GM18873 (cell line): ENCODE results near the gene ILRUN.
"Not testable (repeated sequence)": the region's sequence is repeated elsewhere in the genome, so short reads cannot be mapped to it uniquely, and the experiment has no call there.

Experiments
- ATAC-seq: cut with Tn5 transposase; IDR thresholded peaks from one replicate; pipeline ENCODE4 v1.9.1; 2021; ENCODE audit warnings: mild to moderate bottlenecking, moderate library complexity, moderate number of reproducible peaks; ENCODE audit not compliant: unreplicated experiment, low FRiP score

The ILRUN gene

GRCh38 chr6:34696739-34697543 is at the start of gene ILRUN:
Gene ILRUN, minus strand, starts transcription at chr6:34696767. Its CDS starts 164 bp downstream, at chr6:34696603.
- ATAC-seq, result peak; percentile 56

GRCh38 chr6:34745277-34746103 is 48.9 kb upstream of the ILRUN start:
- no peak for ATAC-seq

- ATAC-seq, result not testable (repeated sequence)
Measured at GRCh38 chr6:34744294-34744647, 47.7 kb upstream of the ILRUN start.

- no peak for ATAC-seq
Measured at GRCh38 chr6:34743625-34744293, 47.2 kb upstream of the ILRUN start.

- no peak for ATAC-seq
Measured at GRCh38 chr6:34742094-34742493, 45.5 kb upstream of the ILRUN start.

- no peak for ATAC-seq
Measured at GRCh38 chr6:34736823-34737222, 40.3 kb upstream of the ILRUN start.

GRCh38 chr6:34731393-34732060 is 35.0 kb upstream of the ILRUN start:
- ATAC-seq, result no peak

- no peak for ATAC-seq
Measured at GRCh38 chr6:34729631-34730470, 33.3 kb upstream of the ILRUN start.

GRCh38 chr6:34726055-34726454 is 29.5 kb upstream of the ILRUN start:
- ATAC-seq, result no peak

GRCh38 chr6:34723203-34723602 is 26.6 kb upstream of the ILRUN start:
- no peak for ATAC-seq

GRCh38 chr6:34722451-34722850 is 25.9 kb upstream of the ILRUN start:
- no peak for ATAC-seq

GRCh38 chr6:34720160-34720559 is 23.6 kb upstream of the ILRUN start:
- not testable (repeated sequence) for ATAC-seq

- not testable (repeated sequence) for ATAC-seq
Measured at GRCh38 chr6:34719646-34720045, 23.1 kb upstream of the ILRUN start.

- ATAC-seq, result no peak
Measured at GRCh38 chr6:34718976-34719375, 22.4 kb upstream of the ILRUN start.

- no peak for ATAC-seq
Measured at GRCh38 chr6:34717466-34717865, 20.9 kb upstream of the ILRUN start.

GRCh38 chr6:34714663-34715062 is 18.1 kb upstream of the ILRUN start:
- no peak for ATAC-seq

- not testable (repeated sequence) for ATAC-seq
Measured at GRCh38 chr6:34712881-34713280, 16.3 kb upstream of the ILRUN start.

- no peak for ATAC-seq
Measured at GRCh38 chr6:34709386-34709785, 12.8 kb upstream of the ILRUN start.

GRCh38 chr6:34705241-34705640 is 8.7 kb upstream of the ILRUN start:
- ATAC-seq, result no peak

- ATAC-seq, result no peak
Measured at GRCh38 chr6:34701199-34701598, 4.6 kb upstream of the ILRUN start.
